Left kidney (tissue), 8 donors: ENCODE measurements around the gene AURKA. TPM values are rescaled to one million over a fixed set of nuclear protein-coding genes. Genes with fewer than 3 reads are reported as not detected.

Source experiments
- DNase-seq: peaks from one replicate; pipeline ENCODE4 v3.0.0-alpha.2; 2013
- long read RNA-seq, 8 donors: transcript quantifications; one replicate each; lab custom pipeline, GENCODE V29; 2026
- polyA plus RNA-seq: library from polyadenylated mRNA; unstranded; fragments of 120-200 nt; gene quantifications from one replicate; pipeline ENCODE4 v1.2.1, GENCODE V29; 2013; ENCODE audit not compliant: insufficient read length

AURKA gene
- 22.2 TPM for polyA plus RNA-seq
- long read RNA-seq, donor 1, partial matches to known transcripts, result 0 of 2 reads
- long read RNA-seq, donor 1, other reads (novel, unspliced or antisense), result 0 of 2 reads
- long read RNA-seq, donor 2, partial matches to known transcripts, result 0 of 2 reads
- long read RNA-seq, donor 2, other reads (novel, unspliced or antisense), result 0 of 2 reads
- long read RNA-seq, donor 3, partial matches to known transcripts, result 0 of 5 reads
- long read RNA-seq, donor 3, other reads (novel, unspliced or antisense), result 0 of 5 reads
- long read RNA-seq, donor 4, result 0 reads
- long read RNA-seq, donor 5, partial matches to known transcripts, result 0 of 9 reads
- long read RNA-seq, donor 5, other reads (novel, unspliced or antisense), result 0 of 9 reads
- long read RNA-seq, donor 6, partial matches to known transcripts, result 0 of 4 reads
- long read RNA-seq, donor 6, other reads (novel, unspliced or antisense), result 0 of 4 reads
- long read RNA-seq, donor 7, partial matches to known transcripts, result 0 of 4 reads
- long read RNA-seq, donor 7, other reads (novel, unspliced or antisense), result 0 of 4 reads
- long read RNA-seq, donor 8, partial matches to known transcripts, result 0 of 2 reads
- long read RNA-seq, donor 8, other reads (novel, unspliced or antisense), result 0 of 2 reads

DNA sequence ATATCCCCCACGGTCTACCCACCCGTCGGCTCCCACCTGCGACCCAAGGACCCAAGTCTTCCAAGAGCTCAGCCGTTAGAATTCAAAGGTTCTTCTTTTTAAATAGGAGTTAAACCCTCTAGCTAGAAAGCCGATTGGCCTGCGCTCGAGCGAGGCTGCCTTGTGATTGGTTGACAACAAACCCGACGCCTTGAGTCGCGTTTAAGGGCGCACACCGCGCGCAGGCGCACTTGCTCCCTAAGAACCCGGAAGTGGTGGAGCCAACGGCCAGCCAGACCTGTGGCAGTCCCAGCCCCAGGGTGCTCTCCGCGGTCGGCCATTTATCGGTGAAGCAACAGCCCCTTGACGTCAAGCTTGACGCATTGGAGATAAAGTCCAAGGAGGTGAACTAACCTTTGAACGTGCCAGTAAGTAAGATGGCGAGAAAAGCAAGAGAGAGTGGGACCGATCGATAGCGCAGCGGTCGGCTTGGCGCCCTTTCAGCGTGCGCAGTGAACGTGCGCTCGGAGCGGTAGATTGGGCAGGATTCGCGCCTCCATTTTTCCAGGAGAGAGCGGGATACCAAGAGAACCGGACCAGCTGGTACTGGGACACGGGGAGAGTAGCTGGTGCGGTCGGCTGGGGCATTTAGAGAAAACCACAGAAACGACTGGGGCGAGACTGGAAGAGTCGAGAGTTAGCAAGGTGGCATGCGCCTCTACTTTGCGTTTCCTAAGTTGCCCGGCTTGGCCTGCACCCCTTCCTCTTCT, at the start of gene AURKA, which contains the start of gene CSTF1:
Gene AURKA, minus strand, starts transcription at position 84 of the 749 bp plus-strand sequence. CDS start 4,018 bp downstream, outside the sequence.
Gene CSTF1, plus strand, starts transcription at position 514 of the 749 bp plus-strand sequence. CDS start 2,908 bp downstream, outside the sequence.
- peak; percentile 98 for DNase-seq

DNA sequence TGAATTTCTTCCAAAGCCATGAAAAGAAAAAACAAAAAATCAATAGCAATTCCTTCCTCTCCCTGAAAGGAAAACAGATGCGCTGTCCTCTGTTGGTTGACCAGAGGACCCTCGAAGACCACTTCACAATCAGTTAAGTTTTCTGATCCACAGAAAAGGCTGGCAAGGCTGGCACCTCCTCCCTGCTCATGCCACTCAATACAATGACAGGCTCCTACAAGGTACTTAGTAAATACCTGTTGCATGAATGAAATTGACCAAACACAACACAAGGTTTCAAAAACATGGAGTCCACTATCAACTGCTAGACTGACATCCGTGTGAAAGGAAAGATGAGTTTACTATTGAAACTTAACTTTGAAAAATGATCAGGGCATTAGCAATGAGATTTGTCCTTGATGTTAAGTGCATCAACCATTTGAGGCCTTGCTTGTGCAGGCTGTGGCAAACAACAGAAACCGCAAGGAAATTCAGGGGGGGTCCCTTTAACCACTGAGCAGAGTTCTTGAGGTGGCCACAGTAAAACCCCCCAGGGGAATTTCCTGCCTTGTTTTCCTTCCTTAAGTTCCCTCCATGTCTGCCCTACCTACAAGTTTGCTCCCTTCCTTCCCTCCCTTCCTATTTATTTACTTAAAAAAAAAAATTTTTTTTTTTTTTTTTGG, 48.5 kb upstream of the AURKA start:
- DNase-seq, result no peak

DNA sequence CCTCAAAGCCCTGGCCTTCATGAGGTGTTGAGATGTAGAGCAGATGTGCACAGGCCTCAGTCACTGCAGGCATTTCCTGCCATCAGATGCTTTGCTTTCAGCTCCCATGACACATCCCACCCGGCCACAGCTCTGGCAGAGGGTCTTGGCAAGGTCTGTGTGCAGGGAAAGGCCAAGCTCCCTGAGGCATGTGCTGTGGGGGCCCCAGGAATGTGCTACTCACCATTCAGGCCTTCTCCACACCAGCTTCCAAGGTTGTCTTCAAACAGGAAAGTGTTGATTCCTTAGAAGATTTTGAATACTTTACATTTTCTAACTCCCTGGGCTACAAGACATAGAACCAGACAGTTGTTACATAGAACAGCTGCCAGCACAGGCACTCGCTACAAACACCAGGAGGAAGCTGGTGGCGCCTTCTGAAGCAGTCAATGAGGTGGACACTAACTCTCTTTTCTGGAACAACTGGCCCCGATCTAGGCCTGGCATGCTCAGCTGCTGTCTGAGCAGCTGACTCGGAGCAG, 47.8 kb upstream of the AURKA start:
- peak; percentile 27 for DNase-seq

DNA sequence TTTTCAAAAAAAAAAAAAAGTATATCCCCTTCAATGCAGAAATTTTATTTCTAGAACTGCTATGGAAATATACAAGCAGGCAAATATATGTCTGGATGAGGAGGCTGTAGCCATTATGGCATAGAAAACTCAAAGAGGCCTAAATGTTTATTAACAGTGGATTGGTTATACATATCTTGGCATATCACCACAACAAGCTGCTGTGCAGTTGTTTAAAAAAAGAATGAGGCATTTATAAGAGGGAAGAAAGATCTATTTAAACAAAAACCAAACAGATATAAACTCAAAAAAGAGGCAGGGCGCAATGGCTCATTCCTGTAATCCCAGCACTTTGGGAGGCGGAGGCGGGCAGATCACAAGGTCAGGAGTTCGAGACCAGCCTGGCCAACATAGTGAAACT, 46.3 kb upstream of the AURKA start:
- no peak for DNase-seq

DNA sequence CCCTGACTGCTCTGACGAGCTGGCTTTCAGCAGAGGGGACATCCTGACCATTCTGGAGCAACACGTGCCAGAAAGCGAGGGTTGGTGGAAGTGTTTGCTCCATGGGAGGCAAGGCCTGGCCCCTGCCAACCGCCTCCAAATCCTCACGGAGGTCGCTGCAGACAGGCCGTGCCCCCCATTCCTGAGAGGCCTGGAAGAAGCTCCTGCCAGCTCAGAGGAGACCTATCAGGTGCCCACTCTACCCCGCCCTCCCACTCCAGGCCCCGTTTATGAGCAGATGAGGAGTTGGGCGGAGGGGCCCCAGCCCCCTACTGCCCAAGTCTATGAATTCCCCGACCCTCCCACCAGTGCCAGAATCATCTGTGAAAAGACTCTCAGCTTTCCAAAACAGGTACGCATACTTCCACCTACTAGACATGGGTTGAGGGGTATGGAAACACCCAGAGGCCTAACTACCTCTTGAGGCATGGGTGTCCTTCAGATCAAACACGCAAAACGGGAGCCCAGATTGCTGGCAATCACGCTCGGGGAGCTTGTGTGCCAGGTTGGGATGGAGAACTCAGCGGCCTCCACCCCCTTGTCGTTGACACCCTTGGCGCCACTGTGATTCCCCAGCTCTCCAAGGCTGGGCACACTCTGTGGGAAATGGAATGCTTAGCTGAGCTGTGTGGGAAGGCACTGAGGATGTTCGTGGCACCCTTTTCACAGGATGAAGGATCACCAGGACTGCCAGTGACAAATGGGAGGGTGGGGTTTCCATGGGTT, 45.4 kb upstream of the AURKA start:
- no peak for DNase-seq

DNA sequence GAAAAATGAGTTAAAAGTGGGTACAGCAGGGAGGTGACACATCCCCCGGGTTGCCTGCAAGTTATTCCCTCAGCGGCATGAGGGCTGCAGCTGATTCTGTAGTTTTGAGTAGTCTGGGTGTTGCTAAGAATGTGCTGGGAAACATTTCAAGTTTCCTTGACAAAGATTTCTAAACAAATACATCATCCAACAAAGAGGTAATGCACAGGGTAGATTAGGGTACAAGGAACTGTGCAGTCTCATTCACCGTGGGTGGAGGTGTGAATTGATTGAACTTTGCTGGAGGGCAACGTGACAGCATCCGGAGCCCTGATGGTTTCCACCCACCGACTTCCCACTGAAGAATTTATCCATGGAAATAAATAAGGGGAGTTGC, 41.9 kb upstream of the AURKA start:
- no peak for DNase-seq

DNA sequence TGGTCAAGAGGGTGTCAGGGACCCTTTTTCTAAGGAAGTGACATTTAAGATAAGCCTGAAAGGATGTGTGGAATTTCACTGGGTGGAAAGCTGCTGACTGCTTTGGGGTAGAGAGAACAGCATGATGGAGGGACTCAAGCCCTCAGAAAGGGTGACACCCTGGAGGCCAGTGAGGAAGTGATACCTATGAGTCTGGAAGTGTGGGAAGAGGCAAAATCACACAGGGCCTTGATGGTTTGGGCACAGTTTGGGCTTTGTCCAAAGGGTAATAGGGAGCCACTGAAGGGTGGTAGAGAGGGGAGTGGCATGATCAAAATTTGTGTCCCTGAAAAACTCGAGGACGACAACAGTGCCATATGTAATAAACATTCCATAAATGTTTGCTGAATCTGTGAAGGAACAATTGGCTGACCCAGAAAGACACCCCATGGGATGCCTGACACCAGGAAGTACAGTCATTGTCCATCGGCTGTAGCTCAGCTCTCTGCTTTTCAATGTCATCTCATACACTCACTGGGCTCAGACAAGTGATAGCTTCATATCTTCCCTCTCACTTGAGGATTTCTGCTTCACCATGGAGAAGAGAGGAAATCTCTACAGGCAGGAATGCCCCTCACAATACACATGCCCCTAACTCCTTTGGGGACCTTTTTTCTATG, 41.3 kb upstream of the AURKA start:
- no peak for DNase-seq

DNA sequence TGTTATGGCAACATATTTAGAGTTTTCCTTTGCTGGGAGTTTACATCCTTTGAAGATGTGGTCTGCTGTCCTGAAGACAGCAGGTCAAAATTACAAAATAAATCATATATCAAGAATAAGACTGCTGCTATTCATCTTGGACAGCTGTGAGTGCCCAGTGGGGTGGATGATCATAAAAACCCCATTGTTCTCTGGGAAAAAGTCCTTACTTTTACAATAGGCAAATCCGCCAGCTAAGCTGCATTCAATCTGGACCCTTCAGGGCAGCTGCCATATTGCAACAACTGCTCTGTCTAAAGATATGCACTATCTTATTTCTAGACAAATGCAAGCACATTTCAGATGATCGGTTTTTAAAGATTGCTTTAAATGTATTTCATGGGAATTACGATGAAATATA, 39.5 kb upstream of the AURKA start:
- no peak for DNase-seq

DNA sequence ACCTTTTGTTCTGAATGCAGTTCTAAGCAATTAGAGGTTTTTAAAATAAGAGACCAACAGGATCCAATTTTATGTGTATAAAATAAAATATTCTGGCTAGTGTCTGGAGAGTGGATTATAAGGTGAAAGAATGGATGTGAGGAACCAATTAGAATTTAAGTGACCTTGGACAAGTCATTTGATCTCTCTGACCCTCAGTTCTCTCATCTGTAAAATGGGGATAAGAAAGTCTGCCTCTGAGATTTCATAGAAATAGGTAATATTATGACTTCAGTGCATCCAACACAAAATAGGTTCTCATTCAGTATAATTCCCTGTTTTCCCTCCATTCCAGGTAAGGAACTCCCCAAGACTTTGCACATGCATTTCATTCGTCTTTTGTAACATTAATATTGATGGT, 38.9 kb upstream of the AURKA start:
- DNase-seq, result no peak

DNA sequence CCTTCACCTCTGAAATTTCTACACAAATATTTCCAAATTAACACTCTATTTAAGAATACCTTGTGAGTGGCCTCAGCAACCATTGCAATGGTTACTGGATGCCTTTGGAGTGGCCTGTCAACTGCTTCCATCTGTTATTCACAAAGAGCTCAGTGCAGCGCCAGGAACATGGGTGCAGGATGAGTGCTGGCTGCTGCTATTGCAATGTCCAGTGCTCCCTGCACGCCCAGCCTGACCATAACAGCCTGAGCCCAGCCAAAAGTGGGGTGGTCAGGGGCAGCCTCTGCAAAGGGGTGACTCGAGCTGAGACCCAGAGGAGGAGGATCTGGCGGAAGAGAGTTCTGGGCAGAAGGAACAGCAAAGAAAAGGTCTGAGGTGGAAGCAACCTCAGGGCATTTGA, 38.4 kb upstream of the AURKA start:
- DNase-seq, result no peak

DNA sequence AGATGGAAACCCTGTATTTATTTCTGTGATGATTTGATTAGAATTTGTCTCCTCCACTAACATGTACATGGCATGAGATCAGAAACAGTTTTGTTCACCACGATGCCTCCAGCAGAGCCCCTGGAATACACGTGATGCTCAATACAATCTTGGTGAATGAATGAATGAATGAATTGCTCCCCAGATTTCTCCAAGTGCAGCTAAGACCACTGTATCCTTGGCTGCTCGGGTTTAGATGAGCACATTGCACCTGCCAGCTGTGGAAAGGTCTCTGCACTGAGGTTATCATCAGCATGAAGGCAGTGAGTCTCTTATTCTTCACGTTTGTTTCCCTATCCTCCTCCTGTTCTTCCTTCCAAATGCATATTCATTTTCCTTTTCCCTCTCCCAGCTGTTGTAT, 37.9 kb upstream of the AURKA start:
- no peak for DNase-seq

DNA sequence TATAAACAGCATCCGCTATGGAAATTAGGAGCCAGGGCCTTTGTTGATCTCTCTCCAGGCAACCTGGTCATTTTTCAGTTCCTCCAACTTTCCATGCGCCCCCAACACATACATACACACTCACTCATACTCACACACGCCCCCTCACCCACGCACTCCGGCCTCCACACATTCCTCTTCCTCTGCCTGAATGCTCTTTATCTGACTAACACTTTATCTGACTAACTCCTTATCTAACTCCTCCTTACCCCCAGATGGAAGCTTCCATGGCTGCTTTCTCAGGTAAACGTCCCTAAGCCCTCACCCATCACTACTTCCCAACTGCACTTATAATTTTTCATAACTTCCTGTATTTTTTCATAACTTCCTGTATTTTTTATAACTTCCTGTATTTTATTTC, 37.5 kb upstream of the AURKA start:
- no peak for DNase-seq

DNA sequence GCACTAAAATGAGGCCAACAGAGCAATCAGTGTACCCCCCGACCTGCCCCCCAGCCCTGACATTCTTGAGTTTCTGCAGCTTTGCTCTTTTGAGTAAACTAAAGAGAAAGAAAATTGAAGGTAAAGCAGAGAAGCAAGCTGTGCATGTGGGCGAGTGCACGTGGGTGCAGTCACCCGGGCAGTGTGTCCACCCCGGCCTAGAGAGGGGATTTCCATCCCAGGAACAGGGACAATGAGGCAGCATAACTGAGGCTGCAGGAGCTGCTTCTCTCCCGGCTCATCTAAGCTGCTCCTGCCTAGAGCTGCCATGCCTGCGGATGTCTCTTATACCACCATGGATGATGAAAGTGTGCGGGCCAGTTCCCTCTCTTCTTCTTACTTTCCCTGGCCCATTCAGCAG, 36.9 kb upstream of the AURKA start:
- DNase-seq, result no peak

DNA sequence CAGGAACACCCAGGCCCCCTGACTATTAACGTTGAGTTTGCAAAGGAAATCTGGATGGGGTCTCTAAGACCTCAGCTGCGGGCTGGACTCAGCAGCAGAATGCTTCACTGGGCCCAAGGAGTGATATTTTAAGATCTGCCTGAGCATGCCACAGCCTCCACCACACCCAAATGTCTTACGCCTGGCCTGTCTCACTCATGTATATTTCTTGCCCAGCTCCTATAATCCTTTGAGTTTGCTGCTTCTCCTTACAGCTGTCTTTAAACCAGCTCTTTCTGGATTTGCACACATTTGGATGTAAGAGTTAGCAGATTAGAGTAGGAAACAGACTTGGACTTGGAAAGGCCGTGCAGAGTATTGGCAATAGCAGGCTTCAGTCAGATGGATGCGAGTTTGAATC, 36.4 kb upstream of the AURKA start:
- no peak for DNase-seq

DNA sequence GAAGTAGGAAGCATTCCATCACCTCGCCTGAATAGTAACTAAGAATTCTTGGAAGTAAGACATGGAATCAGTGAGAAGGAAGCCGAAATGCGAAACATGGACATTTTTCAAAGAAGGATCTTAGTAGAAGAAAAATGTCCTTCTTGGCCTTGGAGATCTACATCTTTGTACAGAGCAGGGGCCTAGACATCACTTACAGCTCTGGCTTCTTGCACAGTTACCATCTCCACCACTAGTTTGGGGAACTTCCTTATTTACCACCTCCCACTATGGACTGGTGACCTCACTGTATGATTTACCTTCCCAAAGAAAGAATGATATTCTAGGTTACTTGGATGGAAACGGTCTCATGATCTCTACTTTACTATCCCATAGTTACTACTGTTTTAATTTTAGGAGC, 35.8 kb upstream of the AURKA start:
- DNase-seq, result no peak

DNA sequence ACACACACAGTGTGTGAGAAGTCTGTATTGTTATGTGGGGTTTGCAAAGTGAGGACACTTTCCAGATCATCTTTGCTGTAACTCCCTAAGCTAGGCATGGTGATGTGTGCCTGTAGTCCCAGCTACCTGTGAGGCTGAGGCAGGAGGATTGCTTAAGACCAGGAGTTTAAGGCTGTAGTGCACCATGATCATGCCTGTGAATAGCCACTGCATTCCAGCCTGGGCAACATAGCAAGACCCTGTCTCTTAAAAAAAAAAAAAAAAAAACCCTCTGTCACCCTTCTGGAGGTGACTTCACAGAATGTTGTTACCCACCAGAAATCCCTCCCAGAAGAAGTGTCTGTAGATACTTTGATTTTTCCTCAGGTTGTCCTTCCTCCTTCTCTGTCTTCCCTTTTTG, 34.9 kb upstream of the AURKA start:
- no peak for DNase-seq

DNA sequence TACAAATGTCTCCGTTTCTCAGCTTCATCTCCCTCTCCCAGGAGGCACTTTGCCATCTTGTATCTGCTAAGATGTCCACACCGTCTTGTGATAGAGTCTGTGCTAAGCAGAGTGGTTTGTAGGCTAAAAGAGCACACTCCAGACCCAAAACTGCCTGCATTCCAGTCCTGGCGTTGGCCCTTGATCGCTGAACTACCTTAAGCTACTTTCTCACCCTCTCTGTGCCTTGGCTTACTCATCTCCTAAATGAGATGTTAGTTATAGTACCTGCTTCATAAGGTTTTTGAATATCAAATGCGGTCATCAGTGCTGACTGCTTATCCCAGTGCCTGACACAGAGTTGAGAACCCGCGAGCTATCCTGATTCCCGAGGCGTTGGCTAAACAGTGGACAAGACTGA, 34.0 kb upstream of the AURKA start:
- DNase-seq, result no peak

DNA sequence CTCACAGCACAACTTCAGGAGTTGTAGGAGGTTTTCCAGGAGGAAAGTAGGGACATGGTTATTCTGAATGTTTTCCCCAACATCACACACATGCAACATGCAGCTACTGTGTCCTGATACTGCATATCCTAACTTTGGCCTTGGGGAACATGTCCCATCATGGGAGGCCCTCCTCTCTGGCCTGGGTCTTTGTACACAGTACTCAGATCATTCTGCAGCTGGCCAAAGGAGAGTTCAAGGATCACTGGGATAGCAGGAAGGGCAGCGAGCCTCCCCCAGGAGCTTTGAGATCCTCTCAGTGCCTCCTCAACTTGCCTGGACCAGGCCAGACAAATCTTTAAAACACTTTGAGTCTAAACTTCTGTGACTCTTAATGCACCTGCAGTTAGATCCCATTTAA, 32.9 kb upstream of the AURKA start:
- no peak for DNase-seq

DNA sequence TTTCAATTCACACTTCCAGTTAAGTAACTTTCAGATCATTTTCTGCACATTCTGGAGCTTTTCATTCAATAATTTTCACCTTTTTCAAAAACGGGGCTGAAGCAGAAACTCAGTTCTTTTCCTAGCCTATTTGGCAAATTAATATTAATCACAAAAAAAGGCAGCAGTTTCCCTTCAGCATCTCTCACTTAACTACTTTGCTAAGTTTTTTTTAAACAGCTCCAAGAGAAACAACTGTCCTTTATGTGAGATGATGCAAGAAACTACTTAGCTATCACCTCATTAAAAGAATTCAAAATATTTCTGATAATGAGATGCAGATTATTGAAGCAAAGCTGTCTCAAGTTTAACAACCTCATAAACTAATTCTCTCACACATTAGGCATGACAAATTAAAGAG, 31.9 kb upstream of the AURKA start:
- DNase-seq, result no peak

DNA sequence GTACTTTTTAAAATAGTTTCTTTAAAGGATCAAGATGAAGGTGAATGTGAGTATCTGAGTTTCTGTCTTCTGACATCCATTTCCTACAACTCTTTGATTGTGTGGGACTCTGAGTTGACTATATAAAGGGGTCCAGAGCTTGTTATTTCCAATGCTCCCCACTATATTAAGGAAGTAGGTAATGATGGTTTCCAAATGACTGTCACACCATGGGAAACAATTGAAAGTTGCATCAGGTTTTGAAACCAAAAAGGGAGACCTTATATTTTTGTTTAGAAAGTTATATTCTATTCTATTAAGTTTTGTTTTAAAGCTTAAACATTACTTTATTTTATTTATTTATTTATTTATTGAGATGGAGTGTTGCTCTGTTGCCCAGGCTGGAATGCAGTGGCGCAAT, 31.2 kb upstream of the AURKA start:
- DNase-seq, result no peak

DNA sequence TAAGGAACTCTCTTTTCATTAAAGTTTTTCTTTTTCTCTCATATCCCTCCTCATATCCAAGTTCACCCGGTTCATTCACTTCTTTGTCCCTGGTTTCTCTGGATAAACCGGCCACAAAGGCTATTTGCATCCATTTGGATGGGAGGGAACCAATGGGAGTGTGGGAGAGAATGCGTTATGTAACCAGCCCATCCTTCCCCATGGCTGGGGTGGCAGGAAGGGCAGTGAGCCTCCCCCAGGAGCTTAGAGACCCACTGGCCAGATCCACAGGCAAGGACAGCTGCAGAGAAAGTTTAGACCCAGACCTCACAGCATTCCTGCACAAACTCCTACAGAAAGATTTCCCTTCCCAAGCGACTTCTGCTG, 30.8 kb upstream of the AURKA start:
- no peak for DNase-seq
